Fibroblast of mammary gland (primary cell): ENCODE measurements around the gene TEN1.
"Not testable (repeated sequence)": the region's sequence is repeated elsewhere in the genome, so short reads cannot be mapped to it uniquely, and the experiment has no call there.

Source experiments
- DNase-seq: peaks from one replicate; pipeline ENCODE4 v3.0.0-alpha.2; 2010; ENCODE audit warnings: low read depth
- H3K4me3 ChIP-seq: 2 replicates; pipeline ENCODE4 v1.5.1; 2011; ENCODE audit warnings: low read depth, mild to moderate bottlenecking, low read length, moderate library complexity; ENCODE audit not compliant: control insufficient read depth
- CTCF ChIP-seq: conservative IDR thresholded peaks from 2 replicates; pipeline ENCODE4 v1.5.1; 2011; ENCODE audit warnings: low read depth, low read length, inconsistent platforms; ENCODE audit not compliant: control insufficient read depth, insufficient read depth

TEN1 gene

GRCh38 chr17:75959839-75960511, 19.1 kb upstream of the TEN1 start:
- no peak for TF ChIP-seq CTCF
- H3K4me3 ChIP-seq: no peak overlapping the region
- no peak for DNase-seq

- H3K4me3 ChIP-seq: no peak overlapping the region
- DNase-seq: no peak
- no peak for TF ChIP-seq CTCF
Measured at GRCh38 chr17:75965468-75965867, 13.6 kb upstream of the TEN1 start.

- DNase-seq, H3K4me3 ChIP-seq: not testable (repeated sequence)
Measured at GRCh38 chr17:75969044-75969443, 10.0 kb upstream of the TEN1 start.

GRCh38 chr17:75970011-75970523, 9.0 kb upstream of the TEN1 start:
- peak; percentile 81 for DNase-seq
- TF ChIP-seq CTCF: no peak
- H3K4me3 ChIP-seq: no peak overlapping the region

- no peak for TF ChIP-seq CTCF
- no peak for DNase-seq
- no peak overlapping the region for H3K4me3 ChIP-seq
Measured at GRCh38 chr17:75970626-75971025, 8.4 kb upstream of the TEN1 start.

GRCh38 chr17:75975187-75975586, 3.9 kb upstream of the TEN1 start:
- not testable (repeated sequence) for DNase-seq, H3K4me3 ChIP-seq

- no peak for DNase-seq
- peak overlapping the region; percentile 24 for H3K4me3 ChIP-seq
- TF ChIP-seq CTCF: no peak
Measured at GRCh38 chr17:75975757-75976174, 3.3 kb upstream of the TEN1 start.
